PC-3 (cell line): ENCODE results near the gene SLC7A6. TPM values are rescaled to one million over a fixed set of nuclear protein-coding genes. Genes with fewer than 3 reads are reported as not detected.

ENCODE experiments used
- ATAC-seq: fragments of 200-7000 bp; cut with Tn5 transposase; 2 replicates; pipeline ENCODE4 v1.9.1; 2020; ENCODE audit warnings: mild to moderate bottlenecking, moderate library complexity
- BruUV-seq: library from RNA; stranded (reverse); fragments of 400-500 nt; replicated peaks from 2 replicates; lab custom pipeline; 2021; lab: Mats Ljungman, UMichigan
- CTCF ChIA-PET: fragments of 300-600 bp; sonication (Branson Sonifier 250); formaldehyde crosslinking; loops from one replicate; lab custom pipeline; 2022; ENCODE audit warnings: antibody characterized with exemption; lab: Charles Lee
- POLR2A ChIA-PET: fragments of 300-600 bp; sonication (Branson Sonifier 250); formaldehyde crosslinking; loops from one replicate; lab custom pipeline; 2022; ENCODE audit warnings: antibody characterized with exemption; ENCODE audit not compliant: unreplicated experiment; lab: Charles Lee
- DNase-seq: peaks from one replicate; pipeline ENCODE4 v3.0.0-alpha.2; 2015
- H2AFZ ChIP-seq: fragments of 300-600 bp; sonication (generic); 2 replicates; pipeline ENCODE4 v1.6.0; 2016; ENCODE audit warnings: antibody characterized with exemption, low read length
- H3F3A ChIP-seq: fragments of 300-600 bp; sonication (generic); one replicate; pipeline ENCODE4 v1.6.0; 2017; ENCODE audit warnings: antibody characterized with exemption, low read length, control low read depth, mild to moderate bottlenecking; ENCODE audit not compliant: unreplicated experiment
- H3K27ac ChIP-seq: fragments of 300-600 bp; sonication (generic); 2 replicates; pipeline ENCODE4 v1.5.1; 2016; ENCODE audit warnings: mild to moderate bottlenecking, low read length
- H3K27me3 ChIP-seq: fragments of 300-600 bp; sonication (generic); 2 replicates; pipeline ENCODE4 v1.6.1; 2016; ENCODE audit warnings: low read length, mixed read lengths
- H3K36me3 ChIP-seq: fragments of 300-600 bp; sonication (generic); 2 replicates; pipeline ENCODE4 v1.6.1; 2016; ENCODE audit warnings: low read depth, mixed run types, low read length, mixed read lengths
- H3K4me1 ChIP-seq: fragments of 300-600 bp; sonication (generic); 2 replicates; pipeline ENCODE4 v1.5.1; 2016; ENCODE audit warnings: low read length; ENCODE audit not compliant: insufficient read depth
- H3K4me2 ChIP-seq: fragments of 300-600 bp; sonication (generic); 2 replicates; pipeline ENCODE4 v1.6.0; 2016; ENCODE audit warnings: low read length
- H3K4me3 ChIP-seq: fragments of 300-600 bp; sonication (generic); 2 replicates; pipeline ENCODE4 v1.5.1; 2016; ENCODE audit warnings: mild to moderate bottlenecking, low read length, mixed read lengths
- H3K79me2 ChIP-seq: fragments of 300-600 bp; sonication (generic); 2 replicates; pipeline ENCODE4 v1.6.1; 2017; ENCODE audit warnings: low read length, mixed read lengths
- H3K9ac ChIP-seq: fragments of 300-600 bp; sonication (generic); 2 replicates; pipeline ENCODE4 v1.6.0; 2016; ENCODE audit warnings: mild to moderate bottlenecking, low read length
- H3K9me2 ChIP-seq: fragments of 300-600 bp; sonication (generic); replicated peaks from 2 replicates; pipeline ENCODE4 v1.6.1; 2016; ENCODE audit warnings: mixed run types, low read length, mixed read lengths
- H3K9me3 ChIP-seq: fragments of 300-600 bp; sonication (generic); 2 replicates; pipeline ENCODE4 v1.6.1; 2016; ENCODE audit warnings: low read length, mixed read lengths
- H4K20me1 ChIP-seq: fragments of 300-600 bp; sonication (generic); 2 replicates; pipeline ENCODE4 v1.6.1; 2016; ENCODE audit warnings: low read length, mixed read lengths
- EZH2 ChIP-seq: fragments of 300-600 bp; sonication (generic); IDR thresholded peaks from one replicate; pipeline ENCODE4 v1.6.1; 2017; ENCODE audit warnings: antibody characterized with exemption, mild to moderate bottlenecking, low read length; ENCODE audit not compliant: unreplicated experiment
- EZH2phosphoT487 ChIP-seq: fragments of 300-600 bp; sonication (generic); IDR thresholded peaks from 2 replicates; pipeline ENCODE4 v1.6.1; 2018; ENCODE audit warnings: mild to moderate bottlenecking, antibody characterized with exemption, low read length, borderline replicate concordance
- intact Hi-C: fragments of 100-400 bp; cut with micrococcal nuclease; formaldehyde crosslinking; loops from 2 replicates; pipeline ENCODE4 v1.9.0; 2023
- total RNA-seq: library from RNA; depleted of rRNA; stranded (reverse); fragments of >200 nt; gene quantifications from 2 replicates; pipeline ENCODE4 v1.2.3, GENCODE V29; 2014
- TF ChIP-seq, protein P1 (sequence below): fragments of 300-600 bp; sonication (generic); conservative IDR thresholded peaks from 2 replicates; pipeline ENCODE4 v1.5.1; 2017; ENCODE audit warnings: antibody characterized with exemption, low read depth, mild to moderate bottlenecking, low read length

The SLC7A6 gene
- total RNA-seq, 1 experiment from 2014 or later, result 24.7 TPM

- Histone ChIP-seq H3K27ac (no peak overlapping the region), H2AFZ (no peak overlapping the region), H3K27me3 (no peaks in the 10 kb centered on the region), H3K9me3 (no peaks in the 10 kb centered on the region), H3K4me1 (peaks cover 4% of the 10 kb centered on the region; the same call in 1 of the 2 replicates), H3K9ac (no peak overlapping the region), H3K9me2 (no peaks in the 10 kb centered on the region), H3F3A (no peaks in the 10 kb centered on the region), H3K4me2 (no peak overlapping the region), H4K20me1 (no peaks in the 10 kb centered on the region), H3K36me3 (no peaks in the 10 kb centered on the region; the same call in 1 of the 2 replicates), H3K4me3 (no peak overlapping the region), H3K79me2 (peaks cover 63% of the 10 kb centered on the region)
- intact Hi-C loops, result no loop called here
- ChIA-PET POLR2A (no interaction called here), CTCF (no interaction called here)
- DNase-seq, result no peak
- no peak for ATAC-seq
- TF ChIP-seq EZH2, result no peak
- no peak for TF ChIP-seq EZH2phosphoT487
- TF ChIP-seq, protein P1, sequence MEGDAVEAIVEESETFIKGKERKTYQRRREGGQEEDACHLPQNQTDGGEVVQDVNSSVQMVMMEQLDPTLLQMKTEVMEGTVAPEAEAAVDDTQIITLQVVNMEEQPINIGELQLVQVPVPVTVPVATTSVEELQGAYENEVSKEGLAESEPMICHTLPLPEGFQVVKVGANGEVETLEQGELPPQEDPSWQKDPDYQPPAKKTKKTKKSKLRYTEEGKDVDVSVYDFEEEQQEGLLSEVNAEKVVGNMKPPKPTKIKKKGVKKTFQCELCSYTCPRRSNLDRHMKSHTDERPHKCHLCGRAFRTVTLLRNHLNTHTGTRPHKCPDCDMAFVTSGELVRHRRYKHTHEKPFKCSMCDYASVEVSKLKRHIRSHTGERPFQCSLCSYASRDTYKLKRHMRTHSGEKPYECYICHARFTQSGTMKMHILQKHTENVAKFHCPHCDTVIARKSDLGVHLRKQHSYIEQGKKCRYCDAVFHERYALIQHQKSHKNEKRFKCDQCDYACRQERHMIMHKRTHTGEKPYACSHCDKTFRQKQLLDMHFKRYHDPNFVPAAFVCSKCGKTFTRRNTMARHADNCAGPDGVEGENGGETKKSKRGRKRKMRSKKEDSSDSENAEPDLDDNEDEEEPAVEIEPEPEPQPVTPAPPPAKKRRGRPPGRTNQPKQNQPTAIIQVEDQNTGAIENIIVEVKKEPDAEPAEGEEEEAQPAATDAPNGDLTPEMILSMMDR, result no peak
- no TSS peak for BruUV-seq
Observed at GRCh38 chr16:68272507-68273209, 8.3 kb downstream of the SLC7A6 start.

GRCh38 chr16:68273459-68273858, 9.1 kb downstream of the SLC7A6 start:
- intact Hi-C loops, result no loop called here
- no peaks in the 10 kb centered on the region for H4K20me1 ChIP-seq
- no peak overlapping the region for H3K9ac ChIP-seq
- no peaks in the 10 kb centered on the region for H3F3A ChIP-seq
- BruUV-seq, result no TSS peak
- H3K36me3 ChIP-seq, result no peaks in the 10 kb centered on the region; the same call in 1 of the 2 replicates
- TF ChIP-seq, protein P1, result no peak
- TF ChIP-seq EZH2phosphoT487 (no peak), EZH2 (no peak)
- H2AFZ ChIP-seq, result no peak overlapping the region
- no peaks in the 10 kb centered on the region for H3K9me3 ChIP-seq
- H3K27ac ChIP-seq, result no peak overlapping the region
- H3K79me2 ChIP-seq, result peaks cover 55% of the 10 kb centered on the region
- no peak overlapping the region for H3K4me3 ChIP-seq
- ChIA-PET POLR2A (no interaction called here), CTCF (no interaction called here)
- H3K4me2 ChIP-seq, result no peak overlapping the region
- no peaks in the 10 kb centered on the region for H3K27me3 ChIP-seq
- no peaks in the 10 kb centered on the region for H3K4me1 ChIP-seq
- no peak for ATAC-seq
- DNase-seq, result no peak
- no peaks in the 10 kb centered on the region for H3K9me2 ChIP-seq

GRCh38 chr16:68273896-68274295, 9.6 kb downstream of the SLC7A6 start:
- no peak overlapping the region for H3K27ac ChIP-seq
- no peak overlapping the region for H2AFZ ChIP-seq
- peaks cover 50% of the 10 kb centered on the region for H3K79me2 ChIP-seq
- H3K4me2 ChIP-seq, result no peak overlapping the region
- no peaks in the 10 kb centered on the region for H3K27me3 ChIP-seq
- no peak for ATAC-seq
- no peak for DNase-seq
- H3K9me3 ChIP-seq, result no peaks in the 10 kb centered on the region
- H3F3A ChIP-seq, result no peaks in the 10 kb centered on the region
- H3K4me1 ChIP-seq, result no peaks in the 10 kb centered on the region
- H4K20me1 ChIP-seq, result no peaks in the 10 kb centered on the region
- intact Hi-C loops, result no loop called here
- CTCF ChIA-PET, result no interaction called here
- POLR2A ChIA-PET, result no interaction called here
- TF ChIP-seq EZH2 (no peak), EZH2phosphoT487 (no peak)
- TF ChIP-seq, protein P1, result no peak
- no peaks in the 10 kb centered on the region for H3K9me2 ChIP-seq
- H3K9ac ChIP-seq, result no peak overlapping the region
- no TSS peak for BruUV-seq
- H3K4me3 ChIP-seq, result no peak overlapping the region
- no peaks in the 10 kb centered on the region; the same call in 1 of the 2 replicates for H3K36me3 ChIP-seq
